ENCODE data around the gene ZFYVE27.

Gene ZFYVE27

DNA sequence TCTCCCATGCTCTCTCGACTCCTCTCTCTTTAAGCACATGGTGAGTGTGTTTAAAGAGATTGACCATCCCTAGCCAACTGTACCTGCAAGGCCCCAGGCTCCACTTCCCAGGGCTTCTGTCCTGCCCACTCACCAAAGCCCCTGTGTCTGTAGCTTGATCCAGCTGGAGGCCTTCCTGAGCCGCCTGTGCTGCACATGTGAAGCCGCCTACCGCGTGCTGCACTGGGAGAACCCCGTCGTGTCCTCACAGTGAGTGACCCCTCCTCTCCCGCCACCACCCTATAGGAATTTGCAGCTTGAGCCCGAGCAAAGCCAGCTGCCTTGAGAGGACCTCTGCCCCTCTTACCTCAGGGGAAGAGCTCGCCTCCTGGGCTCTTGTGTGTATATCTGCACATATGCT is 11.2 kb downstream of the ZFYVE27 start:
- no peak for DNase-seq

DNA sequence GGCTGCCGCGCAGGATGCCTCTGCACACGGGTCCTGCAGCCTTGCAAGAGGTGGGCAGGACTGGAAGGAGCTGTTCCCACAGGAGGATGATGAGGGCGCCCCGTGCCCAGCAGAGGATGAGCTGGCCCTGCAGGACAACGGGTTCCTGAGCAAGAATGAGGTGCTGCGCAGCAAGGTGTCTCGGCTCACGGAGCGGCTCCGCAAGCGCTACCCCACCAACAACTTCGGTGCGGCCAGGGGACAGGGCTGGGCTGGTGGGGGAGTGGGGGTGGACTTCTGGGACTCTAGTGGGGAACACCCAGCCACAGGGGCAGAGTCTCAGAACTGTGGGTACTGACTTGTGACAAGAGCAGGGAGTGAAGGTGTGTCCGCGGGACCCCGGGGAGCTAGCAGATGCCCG is 16.0 kb downstream of the ZFYVE27 start:
- no peak for DNase-seq

DNA sequence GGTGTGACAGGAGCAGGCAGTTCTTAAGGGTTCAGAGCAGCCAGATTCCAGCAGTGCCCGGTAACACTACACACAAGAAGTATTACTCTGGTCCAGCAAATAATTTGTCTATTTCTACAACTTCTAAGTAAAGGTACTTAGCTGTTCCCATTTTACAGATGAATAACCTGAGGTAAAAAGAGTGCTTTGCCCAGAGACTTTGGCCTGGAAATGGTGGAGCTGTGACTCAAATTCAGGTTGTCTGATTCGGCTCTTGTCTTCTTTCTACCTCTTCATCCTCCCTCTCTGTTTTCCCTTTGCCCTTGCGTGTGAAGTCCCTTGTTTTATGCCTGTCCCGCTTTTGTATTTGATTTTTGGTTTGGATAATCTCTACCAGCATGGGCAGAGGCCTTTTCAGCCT is 17.8 kb downstream of the ZFYVE27 start:
- DNase-seq = no peak

DNA sequence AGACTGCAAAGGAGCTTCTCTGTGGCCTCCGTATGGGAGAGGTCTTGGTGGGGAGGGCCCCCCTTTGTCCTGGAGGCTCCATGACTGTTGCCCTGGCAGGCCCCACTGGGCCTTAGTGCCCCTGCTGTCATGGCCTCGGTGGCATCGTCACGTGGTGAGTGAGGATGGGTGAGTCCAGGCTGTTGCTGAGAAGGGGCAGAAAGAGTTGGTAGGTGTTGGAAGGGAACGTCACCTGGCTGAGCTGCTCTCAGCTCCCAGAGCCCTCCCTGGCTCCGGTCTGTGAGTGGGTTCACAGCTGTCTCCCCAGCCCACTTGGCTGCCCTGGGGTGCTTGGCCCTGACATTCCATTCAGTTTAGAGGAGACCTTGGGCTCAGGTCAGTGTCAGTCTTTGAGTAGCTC is 18.8 kb downstream of the ZFYVE27 start:
- no peak for DNase-seq

DNA sequence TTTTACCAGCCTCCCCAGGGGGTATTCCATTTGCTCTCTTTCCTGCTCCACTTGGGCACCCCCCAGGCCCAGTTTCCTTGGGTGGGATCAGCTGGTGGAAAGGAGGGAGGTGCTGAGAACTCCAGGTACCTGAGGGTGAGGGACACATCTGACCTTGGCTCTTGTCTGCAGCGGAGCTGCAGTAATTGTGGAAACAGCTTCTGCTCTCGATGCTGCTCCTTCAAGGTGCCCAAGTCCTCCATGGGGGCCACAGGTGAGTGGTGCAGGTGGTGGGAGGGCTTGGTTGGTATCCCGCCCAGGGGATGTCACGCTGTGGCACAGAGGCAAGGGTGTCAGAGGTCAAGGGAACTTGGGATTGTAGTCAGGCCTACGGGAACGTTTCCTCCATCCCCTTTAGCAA is 20.5 kb downstream of the ZFYVE27 start:
- no peak for DNase-seq

DNA sequence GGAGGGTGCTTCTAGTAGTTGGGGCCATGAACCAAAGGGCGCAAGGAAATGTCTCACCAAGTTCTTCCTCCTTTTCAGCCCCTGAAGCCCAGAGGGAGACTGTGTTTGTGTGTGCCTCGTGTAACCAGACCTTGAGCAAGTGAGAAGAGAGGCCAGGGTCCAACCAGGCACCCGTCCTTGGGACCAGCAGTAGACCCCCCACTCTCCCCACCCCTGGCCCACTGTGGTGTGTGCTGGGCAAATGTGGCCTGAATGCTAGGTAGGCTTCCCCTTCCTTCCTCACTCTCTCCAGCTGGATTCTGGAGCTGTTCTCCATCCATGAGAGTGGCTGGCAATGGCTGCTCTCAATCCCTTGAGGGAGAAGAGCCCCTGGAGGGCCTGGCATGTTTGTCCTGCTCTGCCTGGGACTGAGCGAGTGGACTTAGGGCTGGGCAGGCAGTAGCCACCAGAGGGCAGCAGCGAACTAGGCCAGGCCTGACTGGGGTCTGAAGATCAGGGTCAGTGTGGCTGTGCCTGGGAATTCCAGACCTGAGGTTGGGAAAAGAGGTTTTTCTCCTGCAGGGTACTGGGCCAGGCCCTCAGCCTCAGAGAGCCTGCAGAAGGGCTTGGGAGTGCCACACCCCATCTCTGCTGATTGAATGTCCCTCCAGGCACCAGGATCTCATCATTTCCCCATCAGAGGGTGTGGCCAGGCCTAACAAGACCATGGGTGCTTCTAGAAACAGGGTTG is 22.4 kb downstream of the ZFYVE27 start:
- peak; percentile 37 for DNase-seq

DNA sequence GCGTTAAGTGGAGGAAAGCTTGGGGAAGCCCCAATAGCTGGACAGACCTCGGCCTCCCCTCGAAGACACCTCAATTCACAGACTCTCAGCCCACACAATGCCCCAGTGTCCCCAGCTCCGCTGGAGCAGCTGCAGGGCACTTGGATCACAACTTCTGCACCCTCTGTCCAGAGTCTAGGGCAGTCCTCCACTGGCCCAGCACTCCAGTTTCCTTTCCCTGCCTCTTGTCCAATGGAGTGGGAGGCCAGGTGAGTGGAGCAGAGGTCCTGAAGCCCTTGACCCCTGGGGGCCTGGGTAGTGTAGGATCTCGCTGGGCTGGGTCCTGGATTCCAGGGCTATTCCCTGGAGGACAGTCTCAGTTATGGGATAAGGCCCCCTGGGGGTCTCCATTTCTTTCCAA is 23.0 kb downstream of the ZFYVE27 start:
- no peak for DNase-seq

DNA sequence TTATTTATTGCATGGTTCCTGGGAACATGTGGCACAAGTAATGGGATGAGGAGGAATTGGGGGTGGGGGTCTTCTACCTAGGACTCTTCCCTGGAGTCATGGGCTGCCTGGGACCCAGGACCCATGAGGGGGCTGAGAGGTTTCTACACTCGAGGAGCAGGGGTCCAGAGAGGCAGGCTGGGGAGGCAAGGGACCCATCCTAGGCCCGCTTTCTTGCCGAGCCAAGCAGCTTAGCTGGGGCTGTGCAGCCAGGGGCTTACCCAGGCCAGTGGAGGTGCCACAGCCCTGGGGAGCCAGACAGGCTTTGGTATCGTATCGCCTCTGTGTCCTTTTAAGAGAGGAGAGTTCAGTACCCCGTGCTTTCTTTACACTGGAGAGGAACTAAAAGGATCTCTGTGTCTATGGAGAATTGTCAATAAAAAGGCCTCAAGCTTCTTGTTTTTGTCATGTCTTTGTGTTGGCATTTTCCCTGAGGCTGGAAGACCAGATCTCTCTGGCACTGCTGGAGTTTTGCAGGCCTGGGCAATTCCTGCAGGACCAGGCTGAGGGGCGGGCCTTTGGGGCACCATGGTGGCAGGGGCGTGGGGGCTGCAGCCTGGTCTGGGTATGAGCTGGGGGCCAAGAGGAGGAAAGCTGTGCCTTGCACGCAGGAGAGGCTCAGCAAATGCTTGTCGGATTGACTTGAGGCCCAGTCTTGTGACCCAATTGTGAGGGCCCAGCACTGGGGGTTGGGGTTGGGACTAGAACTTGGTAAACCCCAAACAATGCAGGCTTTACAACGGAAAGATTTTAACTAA is 23.7 kb downstream of the ZFYVE27 start:
- DNase-seq = no peak

DNA sequence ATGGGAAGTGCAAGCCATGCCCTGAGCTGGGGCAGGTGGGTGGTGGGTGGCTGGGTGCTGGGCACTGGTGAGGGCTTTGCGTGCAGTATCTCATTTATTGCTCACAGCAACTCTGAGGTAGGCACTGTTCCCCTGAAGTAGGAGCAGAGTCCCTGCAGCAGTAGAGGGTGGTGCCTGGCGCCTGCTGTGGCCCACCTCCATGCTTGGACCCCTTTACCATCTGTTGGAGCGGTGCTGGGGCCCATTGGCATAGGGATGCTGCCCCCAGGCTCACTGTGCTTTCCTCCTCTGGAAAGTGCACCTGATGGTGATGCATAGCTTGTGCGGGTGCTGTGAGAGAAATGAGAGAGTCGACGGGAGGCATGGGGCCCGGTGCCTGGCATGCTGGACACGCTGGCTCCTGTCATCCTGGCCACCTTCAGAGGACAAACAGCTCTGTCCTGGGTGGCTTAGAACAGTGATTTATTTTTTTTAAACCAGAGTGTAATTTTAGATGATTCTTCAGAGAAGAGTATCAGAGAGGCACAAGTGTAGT is 24.5 kb downstream of the ZFYVE27 start:
- DNase-seq = no peak

DNA sequence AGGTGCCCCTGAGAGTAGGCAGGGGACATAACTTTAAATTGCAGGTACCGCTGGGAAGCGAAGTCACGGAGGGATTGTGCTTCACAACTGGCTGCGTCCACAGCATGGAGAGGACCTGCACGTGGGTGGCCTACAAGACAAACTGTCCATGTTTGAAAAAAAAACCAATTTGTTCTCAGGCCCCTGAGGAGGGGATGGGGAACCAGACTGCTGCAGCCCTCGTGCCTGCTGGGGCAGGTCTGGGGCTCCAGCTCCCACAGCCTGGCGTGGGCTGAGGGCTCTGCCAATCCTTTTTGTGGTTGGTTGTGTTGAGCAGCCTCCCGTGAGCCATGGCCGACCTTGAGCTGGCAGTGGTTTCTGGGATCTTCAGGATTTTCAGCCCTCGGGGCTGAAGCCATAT is 25.1 kb downstream of the ZFYVE27 start:
- no peak for DNase-seq

DNA sequence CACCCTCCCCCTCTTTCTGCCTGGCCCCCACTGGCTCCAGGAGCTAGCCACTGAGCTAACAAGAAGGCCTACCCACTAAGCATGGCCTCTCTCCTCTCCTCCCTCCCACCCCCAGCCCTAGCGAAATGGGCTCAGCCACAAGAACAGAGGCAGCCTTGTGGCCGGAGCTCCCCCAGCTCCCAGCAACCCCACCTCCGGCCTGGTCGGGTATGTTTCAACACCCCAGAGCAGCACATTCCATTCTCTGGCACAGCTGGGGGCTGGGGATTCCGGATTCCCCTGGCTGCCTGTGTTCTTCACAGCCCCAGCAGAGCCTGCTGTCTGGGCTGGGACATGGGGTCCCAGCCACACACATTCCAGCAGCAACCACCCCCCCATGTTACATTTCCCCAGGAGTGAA is 25.9 kb downstream of the ZFYVE27 start:
- no peak for DNase-seq

DNA sequence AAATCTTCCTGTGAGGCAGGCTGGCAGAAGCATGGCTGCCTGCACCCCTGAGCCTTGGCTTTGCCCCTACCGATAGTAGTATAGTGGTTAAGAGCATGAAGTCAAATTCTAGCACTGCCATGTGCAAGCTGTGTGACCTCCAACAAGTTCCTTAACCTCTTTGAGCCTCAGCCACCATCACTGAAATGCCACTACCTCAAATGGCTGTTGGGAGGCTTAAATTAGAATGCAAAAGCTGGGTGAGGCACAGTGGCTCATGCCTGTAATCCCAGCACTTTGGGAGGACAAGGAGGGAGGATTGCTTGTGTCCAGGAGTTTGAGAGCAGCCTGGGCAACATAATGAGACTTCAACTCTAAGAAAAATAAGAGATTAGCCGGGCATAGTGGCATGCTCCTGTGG is 26.5 kb downstream of the ZFYVE27 start:
- DNase-seq = no peak

DNA sequence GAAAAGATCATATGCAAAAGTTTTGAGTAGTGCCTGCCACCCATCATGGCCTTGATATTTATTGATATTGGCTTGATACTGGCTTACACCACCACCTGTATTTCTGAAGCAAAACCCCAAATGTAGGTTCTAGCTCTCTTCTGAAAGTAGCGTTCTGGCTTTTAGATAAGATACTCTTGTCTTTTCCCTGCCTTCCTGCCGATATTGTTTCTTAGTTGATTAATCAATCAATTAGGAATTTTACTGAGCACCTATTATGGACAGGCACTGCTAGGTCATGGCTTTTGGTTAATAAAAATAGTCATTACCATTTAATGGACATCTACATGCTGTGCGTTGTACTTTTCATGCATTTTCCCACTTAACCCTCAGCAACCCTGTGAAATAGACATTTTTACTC is 27.0 kb downstream of the ZFYVE27 start:
- no peak for DNase-seq

DNA sequence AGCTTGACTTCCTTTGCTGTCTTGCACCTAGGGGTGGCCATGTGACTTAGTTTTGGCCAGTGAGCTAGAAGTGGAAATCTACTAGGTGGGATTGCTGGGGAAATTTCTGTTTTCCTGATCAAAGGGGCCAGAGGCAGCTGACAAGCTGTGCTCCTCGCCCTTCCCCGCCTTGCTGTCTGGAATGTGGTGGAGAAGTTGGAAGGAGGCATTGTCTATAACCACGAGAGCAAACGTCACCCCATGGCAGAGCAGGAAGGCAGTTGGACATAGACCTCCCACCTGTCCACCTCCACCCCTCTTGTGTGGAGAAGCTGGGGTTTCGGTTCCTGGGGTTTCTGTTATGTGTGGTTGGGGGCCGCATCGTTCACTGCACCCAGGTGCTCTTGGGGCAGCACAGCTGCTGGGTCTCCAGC is 27.6 kb downstream of the ZFYVE27 start:
- DNase-seq = no peak

DNA sequence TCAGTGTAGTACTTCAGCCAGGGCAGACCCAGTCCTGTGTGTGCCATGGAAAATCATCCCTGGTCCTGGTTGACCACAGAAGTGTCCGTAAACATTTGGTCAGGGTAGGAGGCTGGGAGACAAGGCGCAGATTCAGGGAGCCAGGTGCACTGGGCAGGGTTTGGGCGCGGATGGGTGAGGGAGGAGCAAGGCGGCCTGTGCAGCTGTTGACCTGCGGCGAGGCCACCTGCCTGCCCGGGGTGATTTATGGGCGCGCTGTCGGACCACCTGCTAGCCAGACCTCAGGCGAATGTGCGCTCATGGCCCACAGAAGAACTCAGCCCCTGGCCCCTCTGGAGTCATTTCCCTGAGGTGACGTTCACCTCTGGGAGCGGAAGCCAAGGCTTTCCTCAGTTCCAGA is 28.3 kb downstream of the ZFYVE27 start:
- DNase-seq = peak; percentile 2

DNA sequence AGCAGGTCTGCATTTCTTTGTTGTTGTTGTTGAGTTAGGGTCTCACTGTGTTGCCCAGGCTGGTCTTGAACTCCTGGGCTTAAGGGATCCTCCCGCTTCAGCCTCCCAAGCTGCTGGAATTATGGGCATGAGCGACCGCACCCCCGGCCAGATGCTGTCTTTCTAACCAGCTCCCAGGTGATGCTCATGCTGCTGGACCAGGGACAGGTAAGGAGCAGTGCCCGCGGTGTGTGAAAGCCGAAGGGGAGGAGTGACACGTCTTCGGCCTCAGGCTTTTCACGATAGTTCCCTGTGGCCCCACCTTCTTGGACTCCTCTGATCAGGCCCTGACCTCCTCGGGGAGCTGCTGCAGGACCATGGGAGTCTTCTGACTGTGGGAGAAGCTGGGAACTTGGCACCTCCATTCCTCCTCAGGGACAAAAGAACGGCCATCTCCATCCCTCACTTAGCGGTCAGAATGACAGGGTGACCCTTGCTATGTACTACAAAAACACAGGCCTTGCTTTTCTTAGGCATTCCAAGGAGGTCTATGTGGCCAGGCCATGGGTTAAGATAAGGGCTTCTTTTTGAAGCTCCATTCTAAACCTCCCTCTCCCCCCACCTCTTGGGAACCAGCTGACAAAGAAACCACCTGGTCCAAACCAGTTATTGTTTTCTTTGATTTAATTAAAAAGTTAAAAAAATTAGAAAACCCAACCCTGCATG is 29.3 kb downstream of the ZFYVE27 start:
- DNase-seq = no peak

DNA sequence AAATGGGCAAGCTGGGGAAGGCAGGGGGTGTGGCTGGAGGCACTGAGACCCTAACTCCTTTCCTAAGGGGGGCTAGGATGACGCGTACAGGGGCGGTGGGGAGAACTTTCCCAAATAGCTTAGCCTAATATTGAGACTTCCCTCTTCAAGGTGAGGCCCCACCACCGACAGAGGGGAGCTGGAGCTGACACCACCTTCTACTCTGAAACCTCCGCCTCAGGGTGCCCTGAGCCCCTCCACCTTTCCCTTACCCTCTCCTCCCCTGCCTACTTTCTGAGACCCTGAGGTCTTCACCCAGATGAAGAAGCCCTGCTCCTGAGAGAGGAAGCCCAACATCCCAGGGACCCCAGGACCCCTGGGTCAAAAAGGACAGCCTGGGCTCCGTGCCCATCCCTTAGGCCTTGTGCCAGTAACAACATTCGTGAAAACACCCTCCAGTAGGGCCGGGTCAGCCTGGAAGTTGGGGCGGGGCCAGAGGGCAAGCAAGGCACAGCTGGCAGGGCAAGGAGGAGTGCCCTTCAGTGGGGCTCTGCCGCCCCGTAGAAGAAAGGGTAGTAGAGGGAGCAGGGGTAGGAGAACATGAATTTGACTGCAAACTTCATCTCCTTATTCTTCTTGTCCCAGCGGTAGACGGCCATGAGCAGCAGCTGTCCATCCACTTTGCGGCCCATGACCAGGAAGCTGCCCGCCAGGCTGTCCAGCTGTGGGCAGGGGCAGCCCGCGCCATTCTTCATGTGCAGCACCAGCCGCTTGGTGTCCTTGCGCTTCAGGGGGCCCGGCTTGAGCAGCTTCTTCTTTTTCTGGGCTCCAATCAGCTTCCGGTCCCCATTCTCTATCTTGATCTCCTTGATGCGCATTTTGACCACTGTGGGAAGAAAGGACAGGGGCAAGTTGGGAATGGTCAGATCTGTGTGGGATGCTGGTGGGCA is 30.3 kb downstream of the ZFYVE27 start:
- no peak for DNase-seq

DNA sequence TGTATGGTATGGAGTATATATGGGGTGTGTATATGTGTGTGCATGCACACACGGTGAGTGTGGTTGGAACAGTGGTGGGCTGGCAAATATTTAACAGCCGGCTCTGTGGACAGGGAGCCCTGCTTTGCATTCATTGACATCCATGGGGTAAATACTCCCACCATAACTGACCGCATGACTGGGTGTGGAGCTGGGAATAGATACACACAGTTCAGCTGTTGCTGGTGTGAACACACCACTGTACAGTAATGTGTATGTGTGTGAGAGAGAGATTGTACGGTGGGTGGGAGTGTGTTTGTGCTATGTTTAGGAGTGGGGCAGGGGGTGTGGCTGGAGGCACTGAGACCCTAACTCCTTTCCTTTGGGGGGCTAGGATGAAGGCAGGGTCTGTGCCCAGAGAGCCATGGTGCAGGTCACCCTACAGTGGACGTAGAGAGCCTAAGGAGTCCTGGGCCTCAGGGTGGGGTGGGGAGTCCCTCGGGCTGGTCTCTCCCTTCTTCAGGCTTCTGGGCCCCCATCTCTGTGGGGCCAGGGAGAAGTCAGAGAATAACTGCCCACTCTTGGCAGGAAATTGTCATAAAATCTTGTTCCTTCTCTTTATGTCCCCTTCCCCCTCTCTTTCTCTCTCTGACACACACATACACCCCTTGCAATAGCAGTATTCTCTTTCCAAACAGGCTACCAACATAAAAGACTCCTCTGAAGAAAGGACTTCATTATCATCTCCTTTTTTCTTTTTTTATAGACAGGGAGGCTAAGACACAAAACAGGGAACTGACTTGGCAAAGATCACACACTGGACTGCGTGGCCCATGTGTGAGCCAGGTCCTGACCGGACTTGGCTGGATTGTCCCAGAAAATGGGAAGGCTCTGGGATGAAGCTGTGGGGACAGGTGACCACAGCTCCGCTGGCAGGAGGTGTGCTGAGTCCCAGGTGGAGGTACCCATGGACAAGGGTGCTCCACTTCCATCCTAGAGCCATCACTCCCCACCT is 31.7 kb downstream of the ZFYVE27 start:
- DNase-seq = no peak

DNA sequence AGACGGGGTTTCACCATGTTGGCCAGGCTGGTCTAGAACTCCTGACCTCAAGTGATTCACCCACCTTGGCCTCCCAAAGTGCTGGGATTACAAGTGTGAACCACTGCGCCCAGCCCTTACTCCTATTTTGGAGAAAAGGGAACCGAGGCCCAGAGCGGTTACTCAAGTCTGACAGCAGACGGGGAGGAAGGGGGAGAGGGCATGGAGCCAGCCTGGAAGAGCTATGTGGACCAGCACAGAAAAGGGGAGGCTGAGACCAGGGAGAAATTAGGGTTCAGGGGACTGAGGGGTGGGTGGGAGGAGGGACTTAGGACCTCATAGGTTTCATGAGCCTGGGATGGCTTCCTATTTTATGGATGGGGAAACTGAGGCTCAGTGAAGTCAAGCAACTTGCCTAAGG is 33.3 kb downstream of the ZFYVE27 start:
- no peak for DNase-seq

DNA sequence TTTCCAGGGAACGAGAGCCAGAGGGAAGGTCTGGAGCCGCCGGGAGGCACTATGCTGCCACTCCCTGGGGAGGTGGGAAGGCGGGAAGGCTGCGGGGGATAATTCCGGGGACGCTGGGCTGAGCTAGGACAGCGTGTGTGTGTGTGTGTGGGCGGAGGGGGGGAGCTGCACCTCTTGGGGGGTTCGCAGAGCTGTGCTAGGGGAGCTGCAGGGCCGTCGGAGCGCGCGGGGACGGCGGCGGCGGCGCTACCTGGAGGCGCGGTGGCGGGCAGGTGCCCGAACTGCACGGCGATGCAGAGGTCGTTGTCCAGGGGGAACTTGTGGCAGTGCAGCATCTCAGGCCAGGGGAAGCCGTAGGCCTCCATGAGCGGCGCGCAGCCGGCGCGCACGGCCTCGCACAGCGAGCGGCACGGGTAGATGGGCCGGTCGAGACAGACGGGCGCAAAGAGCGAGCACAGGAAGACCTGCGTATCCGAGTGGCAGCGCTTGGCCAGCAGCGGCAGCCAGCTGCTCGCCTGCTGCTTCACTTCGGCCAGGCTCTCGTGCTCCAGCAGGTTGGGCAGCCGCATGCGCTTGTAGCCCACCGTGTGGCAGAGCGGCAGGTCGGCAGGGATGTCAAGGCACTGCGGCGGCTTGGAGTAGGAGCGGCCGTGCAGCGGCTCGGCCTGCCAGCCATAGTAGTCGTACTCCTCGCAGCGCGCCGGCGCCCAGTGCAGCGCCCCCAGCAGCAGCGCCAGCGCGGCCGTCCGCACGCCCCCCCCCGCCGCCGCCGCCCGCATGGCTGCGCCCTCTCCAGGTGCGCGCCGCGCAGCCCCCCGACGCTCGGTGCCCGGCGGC is 34.3 kb downstream of the ZFYVE27 start:
- DNase-seq = peak; percentile 28
